NCI-H524 treated with DMSO at 0.1 percent for 48 hours (cell line): Measurements from ENCODE around the gene MAP2.
"Not testable (repeated sequence)": the region's sequence is repeated elsewhere in the genome, so short reads cannot be mapped to it uniquely, and the experiment has no call there.

ENCODE experiments used
- DNase-seq: peaks from one replicate; lab custom pipeline; 2025; lab: John Stamatoyannopoulos, UW

Gene MAP2

GRCh38 chr2:209473930-209474419 is 50.1 kb downstream of the MAP2 start:
- DNase-seq, result no peak

GRCh38 chr2:209474960-209475359 is 51.1 kb downstream of the MAP2 start:
- DNase-seq, result no peak

DNA sequence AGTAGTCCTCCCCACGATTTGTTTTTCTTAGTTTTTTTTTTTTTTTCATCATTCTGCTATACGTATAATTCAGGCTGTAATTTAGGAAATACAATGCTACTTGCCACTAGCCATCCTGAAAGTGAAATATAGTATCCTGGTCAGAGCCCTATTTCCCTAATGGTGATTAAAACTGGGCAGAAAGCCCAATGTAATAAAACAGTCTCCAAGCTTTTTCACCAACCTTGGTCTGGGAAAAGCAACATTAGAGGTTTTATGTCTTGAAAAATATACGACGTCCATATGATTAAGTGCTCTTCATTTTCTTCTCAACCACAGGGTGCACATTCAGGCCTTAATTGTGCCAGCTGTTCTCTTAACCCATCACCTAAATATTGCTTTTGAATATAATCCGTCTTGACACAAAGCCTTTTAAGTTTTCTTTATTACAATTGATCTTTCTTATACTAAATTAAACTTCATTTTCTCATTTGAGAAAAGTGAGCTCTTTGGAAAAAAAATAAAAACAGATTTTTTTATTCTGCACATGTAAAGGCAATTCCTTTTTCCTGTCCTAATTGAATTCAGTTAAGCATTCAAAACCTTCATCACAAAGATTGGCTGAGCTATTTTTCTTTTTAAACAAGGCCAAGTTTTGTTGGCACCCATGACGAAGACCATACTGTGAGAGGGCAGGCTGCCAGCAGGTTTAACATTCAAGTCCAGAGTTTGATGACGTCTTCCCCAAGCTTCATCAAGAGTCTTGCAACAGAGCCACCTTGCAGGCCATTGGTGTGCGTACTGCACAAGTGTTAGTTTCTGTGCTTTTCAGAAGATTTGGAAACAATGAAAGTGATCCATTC is 52.7 kb downstream of the MAP2 start:
- peak; percentile 94 for DNase-seq

- DNase-seq, result not testable (repeated sequence)
Observed at GRCh38 chr2:209492296-209492695, 68.4 kb downstream of the MAP2 start.

DNA sequence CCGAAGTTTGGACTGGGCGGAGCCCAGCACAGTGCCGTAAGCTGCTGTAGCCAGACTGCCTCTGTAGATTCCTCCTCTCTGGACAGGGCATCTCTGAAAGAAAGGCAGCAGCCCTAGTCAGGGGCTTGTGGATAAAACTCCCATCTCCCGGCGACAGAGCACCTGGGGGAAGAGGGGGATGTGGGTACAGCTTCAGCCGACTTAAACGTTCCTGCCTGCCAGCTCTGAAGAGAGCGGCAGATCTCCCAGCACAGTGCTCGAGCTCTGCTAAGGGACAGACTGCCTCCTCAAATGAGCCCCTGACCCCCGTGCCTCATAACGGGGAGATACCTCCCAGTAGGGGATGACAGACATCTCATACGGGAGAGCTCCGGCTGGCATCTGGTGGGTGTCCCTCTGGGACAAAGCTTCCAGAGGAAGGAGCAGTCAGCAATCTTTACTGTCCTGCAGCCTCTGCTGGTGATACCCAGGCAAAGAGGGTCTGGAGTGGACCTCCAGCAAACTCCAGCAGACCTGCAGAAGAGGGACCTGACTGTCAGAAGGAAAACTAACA is 71.3 kb downstream of the MAP2 start:
- DNase-seq, result not testable (repeated sequence)

- no peak for DNase-seq
Observed at GRCh38 chr2:209495855-209496585, 72.2 kb downstream of the MAP2 start.

- no peak for DNase-seq
Observed at GRCh38 chr2:209496586-209496982, 72.7 kb downstream of the MAP2 start.

DNA sequence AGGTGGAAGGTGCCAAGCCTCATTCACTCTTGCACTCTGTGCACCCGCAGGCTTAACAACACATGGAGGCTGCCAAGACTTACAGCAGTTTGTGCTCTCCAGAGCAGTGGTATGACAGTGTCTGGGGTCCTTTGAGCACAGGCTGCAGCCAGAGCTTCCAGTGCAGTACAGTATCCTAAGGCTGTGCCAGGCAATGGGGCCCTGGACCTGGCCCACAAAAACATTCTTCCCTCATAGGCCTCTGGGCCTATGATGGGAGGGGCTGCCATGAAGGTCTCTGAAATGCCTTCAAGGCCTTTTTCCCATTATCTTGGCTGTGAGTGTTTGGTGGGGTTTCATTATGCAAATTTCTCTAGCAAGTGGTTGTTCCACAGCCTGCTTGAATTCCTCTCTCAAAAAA is 74.8 kb downstream of the MAP2 start:
- DNase-seq, result no peak

DNA sequence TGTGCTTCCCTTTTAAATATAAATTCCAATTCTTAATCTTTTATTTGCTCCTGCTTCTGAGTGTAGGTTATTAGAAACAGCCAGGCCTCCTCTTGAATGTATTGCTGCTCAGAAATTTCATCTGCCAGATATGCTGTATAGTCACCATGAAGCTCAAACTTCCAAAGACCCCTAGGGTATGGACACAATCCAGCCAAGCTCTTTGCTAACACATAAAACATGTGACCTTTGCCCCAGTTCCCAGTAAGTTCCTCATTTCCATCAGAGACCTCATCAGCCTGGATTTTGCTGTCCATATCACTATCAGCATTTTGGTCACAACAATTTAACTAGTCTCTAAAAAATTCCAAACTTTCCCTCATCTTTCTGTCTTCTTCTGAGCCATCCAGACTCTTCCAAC is 75.2 kb downstream of the MAP2 start:
- DNase-seq, result no peak

- DNase-seq, result no peak
Observed at GRCh38 chr2:209501579-209501978, 77.7 kb downstream of the MAP2 start.

DNA sequence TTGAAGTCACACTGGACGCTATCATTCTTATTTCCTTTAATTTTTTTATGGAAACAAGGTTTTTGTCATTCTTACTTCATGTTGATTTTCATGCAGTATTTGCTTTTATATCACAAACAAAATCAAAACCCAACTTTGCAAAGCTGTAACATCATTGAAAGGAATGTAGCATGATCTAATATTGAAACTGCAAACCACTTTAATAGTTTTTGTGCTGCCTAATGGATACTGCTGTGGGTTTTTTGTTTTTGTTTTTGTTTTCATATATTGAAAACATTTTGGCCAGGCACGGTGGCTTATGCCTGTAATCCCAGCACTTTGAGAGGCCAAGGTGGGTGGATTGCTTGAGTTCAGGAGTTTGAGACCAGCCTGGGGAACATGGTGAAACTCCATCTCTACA is 81.6 kb downstream of the MAP2 start:
- DNase-seq, result no peak

GRCh38 chr2:209508255-209508654 is 84.4 kb downstream of the MAP2 start:
- no peak for DNase-seq

- DNase-seq, result no peak
Observed at GRCh38 chr2:209511637-209512036, 87.8 kb downstream of the MAP2 start.

GRCh38 chr2:209512971-209513370 is 89.1 kb downstream of the MAP2 start:
- no peak for DNase-seq

- DNase-seq, result no peak
Observed at GRCh38 chr2:209517436-209517835, 93.6 kb downstream of the MAP2 start.

- DNase-seq, result no peak
Observed at GRCh38 chr2:209519271-209519670, 95.4 kb downstream of the MAP2 start.

- peak; percentile 99 for DNase-seq
Observed at GRCh38 chr2:209519906-209520305, 96.1 kb downstream of the MAP2 start.

- no peak for DNase-seq
Observed at GRCh38 chr2:209523041-209523740, 99.3 kb downstream of the MAP2 start.

DNA sequence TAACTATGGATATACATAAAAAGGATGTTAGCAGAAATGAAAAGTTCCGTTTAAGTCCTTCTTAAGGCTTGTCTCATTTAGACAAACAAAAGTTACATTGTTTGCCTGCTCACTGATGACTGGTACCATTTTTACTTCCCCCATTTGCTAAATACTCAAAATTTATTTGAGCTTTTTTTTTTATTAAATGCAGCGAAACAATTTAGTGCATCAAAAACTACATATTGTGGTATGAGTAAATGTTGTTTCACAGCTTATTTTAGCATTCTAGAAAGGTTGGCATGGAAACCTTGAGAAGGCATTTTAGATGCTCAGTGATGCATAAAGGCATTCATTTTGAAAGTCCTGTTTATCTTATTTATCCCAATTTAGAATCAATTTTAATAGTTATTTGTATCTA is 100.0 kb downstream of the MAP2 start:
- no peak for DNase-seq

DNA sequence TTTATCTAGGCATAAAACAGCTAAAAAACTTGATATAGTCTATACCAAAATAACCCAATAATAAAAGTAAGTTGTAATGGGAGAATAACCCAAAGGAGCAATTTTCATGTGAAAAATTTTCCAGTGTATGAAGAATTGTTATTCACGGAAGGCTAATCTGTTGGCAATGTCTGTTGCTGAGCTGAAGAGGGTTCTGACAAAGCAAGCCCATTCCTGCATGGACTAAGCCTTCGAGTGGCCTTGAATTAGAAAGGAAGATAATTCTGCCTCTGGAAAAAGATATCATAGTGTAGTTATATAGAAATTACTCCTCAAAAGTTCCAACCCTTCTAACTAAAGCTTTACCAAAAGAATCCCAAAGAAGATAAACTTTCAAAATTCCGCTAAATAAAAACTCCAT is 101.5 kb downstream of the MAP2 start:
- DNase-seq, result peak; percentile 24

DNA sequence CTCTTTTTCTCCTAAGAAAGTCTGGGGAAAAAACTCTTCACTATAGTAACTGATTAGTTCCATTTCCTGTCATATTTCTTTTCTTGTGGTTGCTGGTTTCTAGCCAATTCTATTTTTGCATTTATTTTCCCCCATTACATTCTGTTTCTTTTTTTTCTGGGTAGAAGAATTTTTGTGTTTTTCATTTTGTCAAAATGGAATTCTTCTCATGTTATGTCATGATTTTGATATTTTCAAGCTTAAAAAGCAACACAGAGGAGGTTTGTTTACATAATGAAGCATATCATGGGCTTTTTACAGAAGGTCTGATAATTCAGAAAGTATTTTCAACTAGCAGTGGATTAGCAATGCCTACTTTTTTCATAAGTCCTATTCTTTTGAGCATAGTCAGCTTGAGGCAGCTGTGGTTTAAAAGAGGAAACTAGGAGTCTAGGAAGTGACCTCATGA is 102.0 kb downstream of the MAP2 start:
- DNase-seq, result no peak

DNA sequence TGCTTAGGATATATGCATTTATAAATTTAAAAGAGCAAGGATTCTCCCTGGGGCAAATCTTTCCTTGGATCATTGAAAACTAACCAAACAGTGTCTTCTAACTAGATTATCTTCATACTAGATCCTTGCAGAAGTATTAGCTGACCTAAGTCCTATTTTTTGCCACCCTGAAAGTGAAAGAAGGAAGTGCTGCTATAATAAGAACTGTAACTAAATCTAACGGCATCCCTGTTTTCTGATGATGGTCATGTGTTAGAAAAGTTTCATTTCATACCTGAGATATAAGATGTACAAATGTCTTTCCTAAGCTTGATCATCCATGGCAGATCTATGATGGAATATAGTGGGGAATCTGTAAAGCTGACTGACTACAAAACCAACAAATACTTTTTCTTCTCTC is 102.7 kb downstream of the MAP2 start:
- no peak for DNase-seq
